ENCODE measurements around the gene IMP4.

The IMP4 gene

GRCh38 chr2:130336877-130337734 is 5.6 kb upstream of the IMP4 start:
- H3K27me3 ChIP-seq (ENCODE audit: control insufficient read depth in 1 of 2, insufficient read depth in 2 of 2, low read length in 2 of 2): no peaks in the 10 kb centered on the region
- peak overlapping the region in 1 of 2 donors; percentile 13 for H3K9ac ChIP-seq (ENCODE audit: low read length in 2 of 2)
- H3K4me1 ChIP-seq (ENCODE audit: control insufficient read depth, insufficient read depth, low read length): peaks cover 15% of the 10 kb centered on the region
- H3K9me3 ChIP-seq (ENCODE audit: control insufficient read depth in 2 of 2, low read length in 2 of 2): no peaks in the 10 kb centered on the region
- H3K4me3 ChIP-seq (ENCODE audit: low read length in 2 of 2): peak overlapping the region; percentile 23 to 65
- peaks cover 13 to 20% of the 10 kb centered on the region in 2 donors for H3K36me3 ChIP-seq (ENCODE audit: control insufficient read depth in 2 of 2, insufficient read depth in 2 of 2, low read length in 2 of 2)
- no peak overlapping the region for H3K27ac ChIP-seq (ENCODE audit: low read length)

GRCh38 chr2:130337735-130338325 is 4.9 kb upstream of the IMP4 start:
- no peaks in the 10 kb centered on the region for H3K9me3 ChIP-seq (ENCODE audit: control insufficient read depth in 2 of 2, low read length in 2 of 2)
- H3K4me3 ChIP-seq (ENCODE audit: low read length in 2 of 2): no peak overlapping the region
- H3K27me3 ChIP-seq (ENCODE audit: control insufficient read depth in 1 of 2, insufficient read depth in 2 of 2, low read length in 2 of 2): no peaks in the 10 kb centered on the region
- no peak overlapping the region for H3K27ac ChIP-seq (ENCODE audit: low read length)
- H3K36me3 ChIP-seq (ENCODE audit: control insufficient read depth in 2 of 2, insufficient read depth in 2 of 2, low read length in 2 of 2): peaks cover 13 to 20% of the 10 kb centered on the region in 2 donors
- no peak overlapping the region for H3K9ac ChIP-seq (ENCODE audit: low read length in 2 of 2)
- peaks cover 12% of the 10 kb centered on the region for H3K4me1 ChIP-seq (ENCODE audit: control insufficient read depth, insufficient read depth, low read length)

DNA sequence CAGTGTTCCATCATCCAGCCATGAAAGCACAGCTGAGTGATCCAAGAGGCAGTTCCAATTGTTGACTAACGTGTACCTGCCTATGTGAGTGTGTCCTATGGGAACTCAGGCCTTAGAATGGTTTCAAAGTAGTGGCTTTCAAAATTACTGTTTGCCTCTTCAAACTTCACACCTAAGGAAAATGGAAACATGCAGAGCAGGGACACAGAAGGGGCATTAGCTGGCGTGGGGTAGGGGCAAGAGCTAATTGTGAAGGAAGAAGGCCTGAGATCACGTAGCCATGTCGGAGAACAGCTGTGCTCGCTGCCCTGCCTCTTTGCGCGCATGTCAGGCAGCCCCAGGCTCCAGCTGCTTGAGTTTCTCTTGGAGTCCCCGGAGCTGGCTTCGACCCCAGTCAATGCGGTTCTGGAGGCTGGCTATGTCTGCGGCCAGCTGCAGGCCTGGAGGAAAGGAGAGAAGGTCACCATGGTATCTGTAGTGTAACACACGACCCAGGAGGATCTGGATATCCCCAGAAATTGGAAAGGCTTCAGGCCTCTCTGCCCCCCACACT is 3.8 kb upstream of the IMP4 start:
- Histone ChIP-seq H3K27me3 (ENCODE audit: control insufficient read depth in 1 of 2, insufficient read depth in 2 of 2, low read length in 2 of 2) (no peaks in the 10 kb centered on the region), H3K27ac (ENCODE audit: low read length) (no peak overlapping the region), H3K9ac (ENCODE audit: low read length in 2 of 2) (no peak overlapping the region), H3K4me1 (ENCODE audit: control insufficient read depth, insufficient read depth, low read length) (peaks cover 23% of the 10 kb centered on the region), H3K9me3 (ENCODE audit: control insufficient read depth in 2 of 2, low read length in 2 of 2) (no peaks in the 10 kb centered on the region), H3K4me3 (ENCODE audit: low read length in 2 of 2) (no peak overlapping the region), H3K36me3 (ENCODE audit: control insufficient read depth in 2 of 2, insufficient read depth in 2 of 2, low read length in 2 of 2) (peaks cover 13 to 20% of the 10 kb centered on the region in 2 donors)

GRCh38 chr2:130339885-130340745 is 2.6 kb upstream of the IMP4 start:
- Histone ChIP-seq H3K4me1 (ENCODE audit: control insufficient read depth, insufficient read depth, low read length) (peaks cover 24% of the 10 kb centered on the region), H3K36me3 (ENCODE audit: control insufficient read depth in 2 of 2, insufficient read depth in 2 of 2, low read length in 2 of 2) (peaks cover 22 to 28% of the 10 kb centered on the region in 2 donors), H3K9me3 (ENCODE audit: control insufficient read depth in 2 of 2, low read length in 2 of 2) (no peaks in the 10 kb centered on the region), H3K27ac (ENCODE audit: low read length) (no peak overlapping the region), H3K4me3 (ENCODE audit: low read length in 2 of 2) (no peak overlapping the region), H3K9ac (ENCODE audit: low read length in 2 of 2) (no peak overlapping the region), H3K27me3 (ENCODE audit: control insufficient read depth in 1 of 2, insufficient read depth in 2 of 2, low read length in 2 of 2) (no peaks in the 10 kb centered on the region)

DNA sequence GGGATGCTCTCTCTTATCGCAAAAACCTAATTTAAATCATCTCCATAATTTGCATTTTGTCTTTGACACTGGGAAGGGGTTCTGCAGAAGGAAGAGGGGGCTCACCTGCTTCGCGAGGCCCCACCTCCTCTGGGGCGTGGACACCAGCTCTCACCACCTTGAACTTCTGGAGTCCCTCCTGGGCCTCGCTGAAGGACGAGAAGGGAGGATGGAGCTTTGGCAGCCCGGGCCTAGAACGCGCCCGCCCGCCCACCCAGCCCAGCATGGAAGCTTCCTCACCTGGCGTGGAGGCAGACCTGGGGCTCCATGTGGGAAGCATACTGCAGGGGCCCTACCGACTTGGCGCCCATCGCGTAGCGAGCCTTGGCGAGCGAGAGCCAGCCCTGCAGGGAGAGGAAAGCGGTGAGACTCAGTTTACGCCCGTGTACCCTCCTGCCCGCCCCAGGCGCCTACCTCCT is 1.1 kb upstream of the IMP4 start:
- peak overlapping the region; percentile 69 to 94 for H3K9ac ChIP-seq (ENCODE audit: low read length in 2 of 2)
- peaks cover 37 to 43% of the 10 kb centered on the region in 2 donors for H3K36me3 ChIP-seq (ENCODE audit: control insufficient read depth in 2 of 2, insufficient read depth in 2 of 2, low read length in 2 of 2)
- peak overlapping the region; percentile 94 for H3K27ac ChIP-seq (ENCODE audit: low read length)
- no peaks in the 10 kb centered on the region for H3K9me3 ChIP-seq (ENCODE audit: control insufficient read depth in 2 of 2, low read length in 2 of 2)
- H3K4me1 ChIP-seq (ENCODE audit: control insufficient read depth, insufficient read depth, low read length): peaks cover 24% of the 10 kb centered on the region
- H3K4me3 ChIP-seq (ENCODE audit: low read length in 2 of 2): peak overlapping the region; percentile 77 to 97
- no peaks in the 10 kb centered on the region for H3K27me3 ChIP-seq (ENCODE audit: control insufficient read depth in 1 of 2, insufficient read depth in 2 of 2, low read length in 2 of 2)

- H3K4me3 ChIP-seq (ENCODE audit: low read length in 2 of 2): peak overlapping the region; percentile 77 to 97
- H3K9me3 ChIP-seq (ENCODE audit: control insufficient read depth in 2 of 2, low read length in 2 of 2): no peaks in the 10 kb centered on the region
- no peaks in the 10 kb centered on the region for H3K27me3 ChIP-seq (ENCODE audit: control insufficient read depth in 1 of 2, insufficient read depth in 2 of 2, low read length in 2 of 2)
- peak overlapping the region; percentile 69 to 94 for H3K9ac ChIP-seq (ENCODE audit: low read length in 2 of 2)
- H3K36me3 ChIP-seq (ENCODE audit: control insufficient read depth in 2 of 2, insufficient read depth in 2 of 2, low read length in 2 of 2): peaks cover 39 to 47% of the 10 kb centered on the region in 2 donors
- H3K4me1 ChIP-seq (ENCODE audit: control insufficient read depth, insufficient read depth, low read length): peaks cover 24% of the 10 kb centered on the region
- H3K27ac ChIP-seq (ENCODE audit: low read length): peak overlapping the region; percentile 94
These were observed 621 bp upstream of the IMP4 start for GRCh38 chr2:130342020-130342532.

DNA sequence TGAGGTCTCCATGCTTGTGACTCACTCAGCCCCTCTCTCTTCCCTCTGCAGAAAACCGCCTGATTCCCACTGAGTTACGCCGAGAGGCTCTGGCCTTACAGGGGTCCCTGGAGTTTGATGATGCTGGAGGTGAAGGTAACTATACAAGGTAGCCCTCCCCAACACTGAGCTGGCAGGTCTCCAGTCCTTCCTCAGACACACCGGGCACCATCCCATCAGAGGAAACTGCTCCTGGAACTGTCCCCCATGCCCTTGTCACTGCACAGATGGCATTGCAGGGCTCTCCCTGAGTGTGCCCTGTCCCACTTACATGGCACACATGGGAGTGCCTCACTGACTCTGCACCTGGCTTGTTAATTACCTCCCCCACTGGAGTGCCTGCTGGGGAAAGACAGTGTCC is 1.9 kb downstream of the IMP4 start:
- H3K27me3 ChIP-seq (ENCODE audit: control insufficient read depth in 1 of 2, insufficient read depth in 2 of 2, low read length in 2 of 2): no peaks in the 10 kb centered on the region
- H3K4me1 ChIP-seq (ENCODE audit: control insufficient read depth, insufficient read depth, low read length): peaks cover 21% of the 10 kb centered on the region
- H3K4me3 ChIP-seq (ENCODE audit: low read length in 2 of 2): no peak overlapping the region
- no peaks in the 10 kb centered on the region for H3K9me3 ChIP-seq (ENCODE audit: control insufficient read depth in 2 of 2, low read length in 2 of 2)
- no peak overlapping the region for H3K9ac ChIP-seq (ENCODE audit: low read length in 2 of 2)
- peaks cover 36 to 44% of the 10 kb centered on the region in 2 donors for H3K36me3 ChIP-seq (ENCODE audit: control insufficient read depth in 2 of 2, insufficient read depth in 2 of 2, low read length in 2 of 2)
- no peak overlapping the region for H3K27ac ChIP-seq (ENCODE audit: low read length)

DNA sequence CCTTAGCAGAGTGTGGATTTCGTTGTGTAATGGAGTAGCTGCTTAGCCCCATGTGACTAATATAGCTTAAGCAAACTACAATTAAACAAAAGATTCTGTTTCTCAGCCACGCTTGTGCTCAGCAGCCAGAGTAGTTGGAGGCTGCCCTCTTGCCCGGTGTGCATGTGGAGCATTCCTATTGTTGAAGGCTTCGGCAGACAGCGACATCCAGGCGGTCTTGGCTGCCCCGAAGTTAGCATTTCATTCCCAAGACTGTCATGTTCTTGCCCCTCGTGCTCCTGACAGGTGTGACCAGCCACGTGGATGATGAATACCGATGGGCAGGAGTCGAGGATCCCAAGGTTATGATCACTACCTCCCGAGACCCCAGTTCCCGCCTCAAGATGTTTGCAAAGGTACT is 2.4 kb downstream of the IMP4 start:
- peaks cover 31 to 43% of the 10 kb centered on the region in 2 donors for H3K36me3 ChIP-seq (ENCODE audit: control insufficient read depth in 2 of 2, insufficient read depth in 2 of 2, low read length in 2 of 2)
- no peaks in the 10 kb centered on the region for H3K27me3 ChIP-seq (ENCODE audit: control insufficient read depth in 1 of 2, insufficient read depth in 2 of 2, low read length in 2 of 2)
- H3K4me1 ChIP-seq (ENCODE audit: control insufficient read depth, insufficient read depth, low read length): peaks cover 21% of the 10 kb centered on the region
- no peaks in the 10 kb centered on the region for H3K9me3 ChIP-seq (ENCODE audit: control insufficient read depth in 2 of 2, low read length in 2 of 2)
- no peak overlapping the region for H3K4me3 ChIP-seq (ENCODE audit: low read length in 2 of 2)
- H3K27ac ChIP-seq (ENCODE audit: low read length): no peak overlapping the region
- H3K9ac ChIP-seq (ENCODE audit: low read length in 2 of 2): no peak overlapping the region

DNA sequence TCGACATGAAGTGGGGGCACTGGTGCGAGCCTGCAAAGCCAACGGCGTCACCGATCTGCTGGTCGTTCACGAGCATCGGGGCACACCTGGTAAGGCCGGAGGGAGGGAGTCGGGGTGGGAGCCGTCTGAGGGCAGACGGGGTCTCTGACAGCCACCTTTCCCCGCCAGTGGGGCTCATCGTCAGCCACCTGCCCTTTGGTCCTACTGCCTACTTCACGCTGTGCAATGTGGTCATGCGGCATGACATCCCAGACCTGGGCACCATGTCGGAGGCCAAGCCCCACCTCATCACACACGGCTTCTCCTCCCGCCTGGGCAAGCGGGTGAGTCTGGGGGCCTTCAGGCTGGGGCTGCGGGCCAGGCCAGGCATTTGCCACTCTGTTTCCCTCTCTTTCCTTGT is 2.9 kb downstream of the IMP4 start:
- H3K27me3 ChIP-seq (ENCODE audit: control insufficient read depth in 1 of 2, insufficient read depth in 2 of 2, low read length in 2 of 2): no peaks in the 10 kb centered on the region
- H3K9me3 ChIP-seq (ENCODE audit: control insufficient read depth in 2 of 2, low read length in 2 of 2): no peaks in the 10 kb centered on the region
- no peak overlapping the region for H3K9ac ChIP-seq (ENCODE audit: low read length in 2 of 2)
- H3K36me3 ChIP-seq (ENCODE audit: control insufficient read depth in 2 of 2, insufficient read depth in 2 of 2, low read length in 2 of 2): peaks cover 31 to 40% of the 10 kb centered on the region in 2 donors
- H3K4me3 ChIP-seq (ENCODE audit: low read length in 2 of 2): no peak overlapping the region
- H3K27ac ChIP-seq (ENCODE audit: low read length): no peak overlapping the region
- peaks cover 21% of the 10 kb centered on the region for H3K4me1 ChIP-seq (ENCODE audit: control insufficient read depth, insufficient read depth, low read length)
